ENCODE data around the gene GHRH.

The GHRH gene

DNA sequence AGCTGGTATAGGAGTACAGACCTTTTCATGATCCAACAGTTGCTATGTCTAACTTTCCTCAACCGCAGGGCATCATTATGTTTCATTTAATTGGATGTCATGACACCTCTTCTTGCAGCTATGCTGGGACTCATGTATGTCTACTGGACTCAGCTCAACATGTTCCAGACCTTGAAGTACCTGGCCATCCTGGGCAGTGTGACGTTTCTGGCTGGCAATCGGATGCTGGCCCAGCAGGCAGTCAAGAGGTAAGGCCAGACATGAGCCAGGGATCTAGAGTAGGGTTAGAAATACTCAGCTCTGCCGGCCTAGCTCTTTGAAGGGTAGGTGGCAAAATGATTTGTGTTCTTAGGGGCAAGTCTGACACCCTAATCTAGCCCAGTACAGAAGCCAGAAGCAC is 25.2 kb downstream of the GHRH start:
- FAIRE-seq: no peak

GRCh38 chr20:37235065-37235464 is 26.5 kb downstream of the GHRH start:
- FAIRE-seq: no peak

- FAIRE-seq: no peak
Measured at GRCh38 chr20:37234254-37234581, 27.4 kb downstream of the GHRH start.

DNA sequence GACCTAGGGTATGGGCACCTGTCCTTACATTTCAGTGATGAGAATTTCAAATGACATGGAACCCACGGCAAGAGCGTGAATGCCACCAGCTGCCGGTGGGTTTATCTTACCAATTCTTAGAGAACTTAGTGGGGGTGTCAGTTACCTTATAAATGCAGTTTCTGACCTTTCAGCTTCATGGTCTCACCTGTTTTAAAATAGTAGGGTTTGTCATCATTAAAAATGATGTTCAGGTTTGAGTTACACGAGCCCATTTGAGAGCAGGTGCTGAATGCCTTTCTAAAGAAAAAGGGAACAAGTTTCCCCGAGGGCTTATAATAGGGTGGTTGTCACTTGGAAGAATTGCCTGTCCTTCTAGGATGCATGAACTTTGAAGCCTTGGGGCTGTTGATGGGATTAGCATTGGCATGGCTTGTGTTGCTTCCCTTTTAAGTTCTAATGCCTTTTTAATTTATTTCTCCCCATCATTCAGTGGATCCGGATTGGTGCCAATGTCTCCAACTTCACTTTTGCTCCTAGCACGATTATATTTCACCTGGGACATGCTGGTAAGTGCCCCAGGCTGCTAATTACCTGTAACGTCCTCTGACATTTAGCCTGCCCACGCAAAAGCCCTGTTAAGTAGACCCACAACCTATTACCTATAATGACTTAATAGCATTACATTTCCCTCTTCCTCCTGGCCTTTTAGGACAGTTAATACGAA is 27.9 kb downstream of the GHRH start:
- no peak for FAIRE-seq

GRCh38 chr20:37231947-37232630 is 29.5 kb downstream of the GHRH start:
- no peak for FAIRE-seq

- no peak for FAIRE-seq
Measured at GRCh38 chr20:37230200-37230599, 31.4 kb downstream of the GHRH start.

GRCh38 chr20:37229357-37229756 is 32.3 kb downstream of the GHRH start:
- no peak for FAIRE-seq

GRCh38 chr20:37228656-37229055 is 33.0 kb downstream of the GHRH start:
- FAIRE-seq: no peak

GRCh38 chr20:37228082-37228481 is 33.5 kb downstream of the GHRH start:
- no peak for FAIRE-seq

DNA sequence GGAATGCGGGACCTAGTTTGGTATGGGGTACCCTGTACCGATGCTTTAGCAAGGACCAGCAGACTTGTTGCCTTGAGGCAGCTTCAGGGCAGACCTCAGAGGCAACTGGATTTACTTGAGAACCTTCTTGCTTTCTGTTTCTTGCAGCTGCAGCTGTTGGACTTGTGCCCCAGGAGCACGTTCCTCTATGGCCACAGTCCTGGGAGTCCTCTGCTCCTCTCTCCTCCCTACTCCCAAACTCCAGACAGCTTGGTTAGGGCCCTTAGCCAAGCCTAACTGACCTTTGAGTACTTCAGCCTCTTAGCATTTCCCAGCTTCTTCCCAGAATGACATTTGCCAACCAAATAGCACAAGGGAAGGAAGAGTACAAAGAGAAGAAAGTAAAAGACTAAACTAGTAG is 34.7 kb downstream of the GHRH start:
- no peak for FAIRE-seq

DNA sequence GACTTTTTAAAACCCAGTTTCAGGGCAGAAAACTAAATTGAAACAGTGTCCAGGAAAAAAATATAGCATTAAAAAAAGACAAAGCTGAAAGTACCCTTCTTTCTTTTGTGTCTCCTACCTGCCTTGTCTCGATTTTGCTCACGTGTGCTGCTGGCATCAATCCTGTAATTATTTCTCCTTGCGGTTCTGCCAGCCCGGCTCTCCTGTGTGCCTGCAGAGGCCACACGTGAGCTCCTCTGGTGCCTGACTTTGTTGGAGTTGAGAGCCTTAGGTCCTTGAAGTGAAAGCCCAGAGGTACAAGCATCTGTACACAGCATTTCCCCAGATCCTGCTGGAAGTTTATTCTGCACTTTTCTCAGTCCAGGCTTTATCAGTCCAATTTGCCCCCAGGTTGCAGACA is 36.5 kb downstream of the GHRH start:
- no peak for FAIRE-seq

GRCh38 chr20:37223053-37223452 is 38.6 kb downstream of the GHRH start:
- no peak for FAIRE-seq

- no peak for FAIRE-seq
Measured at GRCh38 chr20:37222086-37222485, 39.5 kb downstream of the GHRH start.

GRCh38 chr20:37220731-37221130 is 40.9 kb downstream of the GHRH start:
- FAIRE-seq: no peak

- FAIRE-seq: no peak
Measured at GRCh38 chr20:37219751-37220668, 41.6 kb downstream of the GHRH start.

- FAIRE-seq: no peak
Measured at GRCh38 chr20:37218976-37219375, 42.6 kb downstream of the GHRH start.

DNA sequence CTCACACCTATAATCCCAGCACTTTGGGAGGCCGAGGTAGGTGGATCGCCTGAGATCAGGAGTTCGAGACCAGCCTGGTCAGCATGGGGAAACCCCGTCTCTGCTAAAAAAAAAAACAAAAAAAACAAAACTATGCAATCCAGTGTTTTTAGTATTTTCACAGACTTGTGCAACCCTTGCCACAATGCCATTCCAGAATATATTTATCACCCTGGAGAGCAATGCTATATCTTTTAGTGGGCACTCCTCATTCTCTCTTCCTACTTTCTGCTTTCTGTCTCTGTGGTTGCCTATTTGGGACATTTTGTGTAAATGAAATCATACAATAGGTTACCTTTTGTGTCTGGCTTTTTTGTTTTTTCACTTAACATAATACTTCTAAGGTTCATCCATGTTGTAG is 43.2 kb downstream of the GHRH start:
- FAIRE-seq: no peak

DNA sequence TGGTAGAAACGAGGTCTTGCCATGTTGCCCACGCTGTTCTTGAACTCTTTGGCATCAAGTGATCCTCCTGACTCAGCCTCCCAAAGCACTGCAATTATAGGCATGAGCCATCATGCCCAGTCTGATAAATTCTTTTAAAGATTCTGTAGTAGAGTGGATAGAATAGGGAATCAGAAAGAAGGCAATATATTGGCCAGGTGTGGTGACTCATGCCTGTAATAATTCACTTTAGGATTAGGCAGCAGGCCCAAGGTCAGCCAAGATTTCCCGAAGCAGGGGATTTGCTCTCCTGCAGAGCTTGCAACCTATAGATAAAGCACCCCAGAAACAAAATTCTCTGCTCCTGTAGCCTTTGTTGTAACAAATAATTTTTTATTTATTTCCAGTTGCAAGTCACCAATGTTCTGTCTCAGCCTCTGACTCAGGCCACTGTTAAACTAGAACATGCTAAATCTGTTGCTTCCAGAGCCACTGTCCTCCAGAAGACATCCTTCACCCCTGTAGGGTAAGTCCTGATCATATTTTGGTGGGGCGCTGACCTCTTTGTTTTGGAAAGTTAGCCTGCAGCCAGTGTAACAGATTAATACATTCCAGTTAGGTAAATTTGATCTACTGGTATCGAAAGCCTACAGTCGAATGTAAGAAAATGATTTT is 51.8 kb downstream of the GHRH start:
- no peak for FAIRE-seq

DNA sequence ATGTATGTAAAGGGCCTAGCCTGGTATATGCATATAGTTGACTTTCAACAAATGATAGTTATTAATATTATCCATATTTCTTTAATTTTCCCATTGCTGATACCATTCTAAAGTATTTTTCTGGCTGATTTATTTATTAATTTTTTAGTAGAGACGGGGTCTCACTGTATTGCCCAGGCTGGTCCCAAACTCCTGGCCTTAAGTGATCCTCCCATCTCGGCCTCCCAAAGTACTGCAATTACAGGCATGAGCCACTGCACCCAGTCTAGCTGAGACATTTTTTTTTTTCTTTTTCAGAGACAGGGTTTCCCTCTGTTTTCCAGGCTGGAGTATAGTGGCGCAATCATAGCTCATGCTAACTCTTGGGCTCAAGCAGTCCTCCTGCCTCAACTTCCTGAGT is 52.4 kb downstream of the GHRH start:
- no peak for FAIRE-seq

DNA sequence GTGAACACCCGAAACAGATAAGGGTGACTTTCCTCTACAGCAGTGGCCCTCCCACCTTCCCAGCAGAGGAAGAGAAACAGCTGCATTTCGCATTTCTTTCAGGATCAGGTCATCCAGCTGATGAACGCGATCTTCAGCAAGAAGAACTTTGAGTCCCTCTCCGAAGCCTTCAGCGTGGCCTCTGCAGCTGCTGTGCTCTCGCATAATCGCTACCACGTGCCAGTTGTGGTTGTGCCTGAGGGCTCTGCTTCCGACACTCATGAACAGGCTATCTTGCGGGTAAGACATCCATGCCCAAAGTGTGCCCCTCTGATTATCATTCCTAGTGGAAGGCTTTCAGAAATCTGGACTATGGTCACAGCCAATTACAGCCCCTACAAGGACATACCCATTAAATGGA is 54.4 kb downstream of the GHRH start:
- FAIRE-seq: no peak

DNA sequence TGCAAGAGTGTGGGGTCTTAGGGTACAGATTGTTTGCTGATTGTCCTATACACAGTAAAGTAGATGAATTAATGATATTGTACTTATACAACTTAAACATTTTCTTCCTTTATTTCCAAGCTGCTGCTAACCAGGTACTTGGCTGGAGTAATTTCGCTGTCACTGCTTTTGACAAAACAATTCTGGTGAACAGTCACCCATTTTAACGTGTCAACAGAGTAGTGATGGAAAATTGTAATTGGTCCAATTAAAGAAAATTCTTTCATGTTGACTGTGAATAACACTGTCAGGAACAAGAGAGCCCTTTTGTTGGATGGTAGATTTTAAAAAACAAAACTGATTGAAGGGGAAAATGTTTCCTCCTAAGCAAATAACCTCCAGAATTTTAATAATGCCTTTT is 55.8 kb downstream of the GHRH start:
- FAIRE-seq: no peak

GRCh38 chr20:37205130-37205529 is 56.5 kb downstream of the GHRH start:
- no peak for FAIRE-seq

DNA sequence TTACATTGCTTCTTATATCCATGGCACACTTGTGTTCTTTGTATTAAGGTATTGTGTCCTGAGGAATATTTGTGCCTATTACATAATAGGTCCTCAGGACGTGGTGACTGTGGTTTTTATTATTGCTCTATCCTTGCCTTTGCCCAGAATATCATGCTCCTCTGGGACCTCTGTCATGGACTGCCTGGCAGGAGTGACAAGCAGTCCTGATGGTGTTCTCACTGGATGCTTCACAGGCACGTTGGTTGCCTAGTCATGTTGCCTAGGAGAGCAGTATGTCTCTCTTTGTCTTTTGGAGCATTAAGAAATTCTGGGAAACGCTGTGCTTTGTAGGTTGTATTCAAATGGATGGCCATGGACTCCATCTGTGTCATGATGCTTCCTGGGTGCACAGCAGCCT is 57.6 kb downstream of the GHRH start:
- no peak for FAIRE-seq
